WTC11 (cell line): Measurements from ENCODE around the gene CEMIP. TPM values are rescaled to one million over a fixed set of nuclear protein-coding genes. Genes with fewer than 3 reads are reported as not detected.

ENCODE experiments used
- ATAC-seq: fragments of 200-7000 bp; cut with Tn5 transposase; 2 replicates; pipeline ENCODE4 v1.10.0; 2021; ENCODE audit warnings: mild to moderate bottlenecking, moderate library complexity
- CTCF ChIA-PET: fragments of 300-600 bp; sonication (Branson Sonifier 250); formaldehyde crosslinking; loops from one replicate; lab custom pipeline; 2021; ENCODE audit warnings: antibody characterized with exemption; lab: Charles Lee
- POLR2A ChIA-PET: fragments of 350-600 bp; sonication (Branson Sonifier 250); formaldehyde crosslinking; loops from one replicate; lab custom pipeline; 2021; ENCODE audit warnings: antibody characterized with exemption; lab: Charles Lee
- DNase-seq: peaks from one replicate; pipeline ENCODE4 v3.0.0; 2021; ENCODE audit warnings: low spot score
- H3K27ac Mint-ChIP-seq: 2 replicates; pipeline ENCODE4 v1.8.0; 2021; ENCODE audit warnings: mixed read lengths
- H3K27me3 Mint-ChIP-seq: 2 replicates; pipeline ENCODE4 v1.8.0; 2021; ENCODE audit warnings: low read depth, mild to moderate bottlenecking, moderate library complexity, mixed read lengths
- H3K36me3 Mint-ChIP-seq: 2 replicates; pipeline ENCODE4 v1.8.0; 2021; ENCODE audit warnings: mixed read lengths
- H3K4me1 Mint-ChIP-seq: 2 replicates; pipeline ENCODE4 v1.8.0; 2022; ENCODE audit warnings: mixed read lengths
- H3K4me3 Mint-ChIP-seq: 2 replicates; pipeline ENCODE4 v1.8.0; 2021; ENCODE audit warnings: mild to moderate bottlenecking, moderate library complexity, mixed read lengths
- H3K9me3 Mint-ChIP-seq: 2 replicates; pipeline ENCODE4 v1.8.0; 2021; ENCODE audit warnings: mixed read lengths
- ATF3 ChIP-seq: sonication (generic); formaldehyde crosslinking; conservative IDR thresholded peaks from 2 replicates; pipeline ENCODE4 v1.8.1; 2022; ENCODE audit warnings: mild to moderate bottlenecking, missing genetic modification reagents
- FOXJ3 ChIP-seq: sonication (generic); formaldehyde crosslinking; IDR thresholded peaks from 2 replicates; pipeline ENCODE4 v1.9.0; 2021; ENCODE audit warnings: missing genetic modification reagents, mild to moderate bottlenecking, borderline replicate concordance
- FOXK1 ChIP-seq: sonication (generic); formaldehyde crosslinking; IDR thresholded peaks from 2 replicates; pipeline ENCODE4 v1.8.0; 2022; ENCODE audit warnings: mild to moderate bottlenecking, moderate library complexity, missing genetic modification reagents
- FOXP1 ChIP-seq: sonication (generic); formaldehyde crosslinking; IDR thresholded peaks from 2 replicates; pipeline ENCODE4 v1.8.0; 2022; ENCODE audit warnings: missing genetic modification reagents, mild to moderate bottlenecking, moderate library complexity, borderline replicate concordance
- JAZF1 ChIP-seq: fragments of 250-450 bp; sonication (Bioruptor Pico); IDR thresholded peaks from 2 replicates; pipeline ENCODE4 v1.9.0; 2021; ENCODE audit warnings: moderate library complexity, mild to moderate bottlenecking, inconsistent platforms
- NR1H2 ChIP-seq: sonication (generic); formaldehyde crosslinking; IDR thresholded peaks from 2 replicates; pipeline ENCODE4 v1.9.0; 2021; ENCODE audit warnings: mild to moderate bottlenecking, moderate library complexity, missing genetic modification reagents
- NR2C2 ChIP-seq: sonication (generic); formaldehyde crosslinking; IDR thresholded peaks from 2 replicates; pipeline ENCODE4 v1.8.0; 2022; ENCODE audit warnings: mild to moderate bottlenecking, missing genetic modification reagents
- NR3C1 ChIP-seq: sonication (generic); formaldehyde crosslinking; conservative IDR thresholded peaks from 2 replicates; pipeline ENCODE4 v1.8.1; 2023; ENCODE audit warnings: low read depth, mild to moderate bottlenecking, missing genetic modification reagents
- PRRX2 ChIP-seq: fragments of 250-450 bp; sonication (Bioruptor Pico); IDR thresholded peaks from 2 replicates; pipeline ENCODE4 v1.8.0; 2021; ENCODE audit warnings: mild to moderate bottlenecking
- RELA ChIP-seq: sonication (generic); formaldehyde crosslinking; IDR thresholded peaks from 2 replicates; pipeline ENCODE4 v1.8.1; 2022; ENCODE audit warnings: missing genetic modification reagents, mild to moderate bottlenecking, borderline replicate concordance
- TP53 ChIP-seq: sonication (generic); formaldehyde crosslinking; IDR thresholded peaks from 2 replicates; pipeline ENCODE4 v1.8.1; 2023; ENCODE audit warnings: mild to moderate bottlenecking, missing genetic modification reagents
- USF1 ChIP-seq: sonication (generic); formaldehyde crosslinking; IDR thresholded peaks from 2 replicates; pipeline ENCODE4 v1.8.0; 2022; ENCODE audit warnings: mild to moderate bottlenecking, missing genetic modification reagents
- ZNF219 ChIP-seq: sonication (generic); formaldehyde crosslinking; IDR thresholded peaks from 2 replicates; pipeline ENCODE4 v1.8.0; 2023; ENCODE audit warnings: missing genetic modification reagents, mild to moderate bottlenecking, borderline replicate concordance
- ZNF232 ChIP-seq: sonication (generic); formaldehyde crosslinking; IDR thresholded peaks from 2 replicates; pipeline ENCODE4 v1.8.0; 2022; ENCODE audit warnings: mild to moderate bottlenecking, missing genetic modification reagents
- ZNF317 ChIP-seq: sonication (generic); formaldehyde crosslinking; IDR thresholded peaks from 2 replicates; pipeline ENCODE4 v1.8.1; 2023; ENCODE audit warnings: low read depth, mild to moderate bottlenecking, moderate library complexity, missing genetic modification reagents, borderline replicate concordance
- total RNA-seq: library from RNA; stranded (reverse); gene quantifications from 3 replicates; pipeline ENCODE4 v1.2.3, GENCODE V29; 2021
- TF ChIP-seq, protein P1 (sequence below): fragments of 250-450 bp; sonication (Bioruptor Pico); IDR thresholded peaks from 2 replicates; pipeline ENCODE4 v1.9.0; 2021; ENCODE audit warnings: mild to moderate bottlenecking
- TF ChIP-seq, protein P2 (sequence below): fragments of 250-450 bp; sonication (Bioruptor Pico); IDR thresholded peaks from 2 replicates; pipeline ENCODE4 v1.9.0; 2021; ENCODE audit warnings: mild to moderate bottlenecking, borderline replicate concordance
- TF ChIP-seq, protein P3 (sequence below): sonication (generic); formaldehyde crosslinking; IDR thresholded peaks from 2 replicates; pipeline ENCODE4 v1.8.1; 2022; ENCODE audit warnings: mild to moderate bottlenecking, missing genetic modification reagents, moderate library complexity, borderline replicate concordance

The CEMIP gene
- total RNA-seq, 1 experiment from 2014 or later = 0.87 TPM

GRCh38 chr15:80825361-80826030, 46.3 kb downstream of the CEMIP start (continued):
- TF ChIP-seq, protein P1, sequence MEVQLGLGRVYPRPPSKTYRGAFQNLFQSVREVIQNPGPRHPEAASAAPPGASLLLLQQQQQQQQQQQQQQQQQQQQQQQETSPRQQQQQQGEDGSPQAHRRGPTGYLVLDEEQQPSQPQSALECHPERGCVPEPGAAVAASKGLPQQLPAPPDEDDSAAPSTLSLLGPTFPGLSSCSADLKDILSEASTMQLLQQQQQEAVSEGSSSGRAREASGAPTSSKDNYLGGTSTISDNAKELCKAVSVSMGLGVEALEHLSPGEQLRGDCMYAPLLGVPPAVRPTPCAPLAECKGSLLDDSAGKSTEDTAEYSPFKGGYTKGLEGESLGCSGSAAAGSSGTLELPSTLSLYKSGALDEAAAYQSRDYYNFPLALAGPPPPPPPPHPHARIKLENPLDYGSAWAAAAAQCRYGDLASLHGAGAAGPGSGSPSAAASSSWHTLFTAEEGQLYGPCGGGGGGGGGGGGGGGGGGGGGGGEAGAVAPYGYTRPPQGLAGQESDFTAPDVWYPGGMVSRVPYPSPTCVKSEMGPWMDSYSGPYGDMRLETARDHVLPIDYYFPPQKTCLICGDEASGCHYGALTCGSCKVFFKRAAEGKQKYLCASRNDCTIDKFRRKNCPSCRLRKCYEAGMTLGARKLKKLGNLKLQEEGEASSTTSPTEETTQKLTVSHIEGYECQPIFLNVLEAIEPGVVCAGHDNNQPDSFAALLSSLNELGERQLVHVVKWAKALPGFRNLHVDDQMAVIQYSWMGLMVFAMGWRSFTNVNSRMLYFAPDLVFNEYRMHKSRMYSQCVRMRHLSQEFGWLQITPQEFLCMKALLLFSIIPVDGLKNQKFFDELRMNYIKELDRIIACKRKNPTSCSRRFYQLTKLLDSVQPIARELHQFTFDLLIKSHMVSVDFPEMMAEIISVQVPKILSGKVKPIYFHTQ = no peak
- TF ChIP-seq TP53 = no peak
- TF ChIP-seq, protein P2, sequence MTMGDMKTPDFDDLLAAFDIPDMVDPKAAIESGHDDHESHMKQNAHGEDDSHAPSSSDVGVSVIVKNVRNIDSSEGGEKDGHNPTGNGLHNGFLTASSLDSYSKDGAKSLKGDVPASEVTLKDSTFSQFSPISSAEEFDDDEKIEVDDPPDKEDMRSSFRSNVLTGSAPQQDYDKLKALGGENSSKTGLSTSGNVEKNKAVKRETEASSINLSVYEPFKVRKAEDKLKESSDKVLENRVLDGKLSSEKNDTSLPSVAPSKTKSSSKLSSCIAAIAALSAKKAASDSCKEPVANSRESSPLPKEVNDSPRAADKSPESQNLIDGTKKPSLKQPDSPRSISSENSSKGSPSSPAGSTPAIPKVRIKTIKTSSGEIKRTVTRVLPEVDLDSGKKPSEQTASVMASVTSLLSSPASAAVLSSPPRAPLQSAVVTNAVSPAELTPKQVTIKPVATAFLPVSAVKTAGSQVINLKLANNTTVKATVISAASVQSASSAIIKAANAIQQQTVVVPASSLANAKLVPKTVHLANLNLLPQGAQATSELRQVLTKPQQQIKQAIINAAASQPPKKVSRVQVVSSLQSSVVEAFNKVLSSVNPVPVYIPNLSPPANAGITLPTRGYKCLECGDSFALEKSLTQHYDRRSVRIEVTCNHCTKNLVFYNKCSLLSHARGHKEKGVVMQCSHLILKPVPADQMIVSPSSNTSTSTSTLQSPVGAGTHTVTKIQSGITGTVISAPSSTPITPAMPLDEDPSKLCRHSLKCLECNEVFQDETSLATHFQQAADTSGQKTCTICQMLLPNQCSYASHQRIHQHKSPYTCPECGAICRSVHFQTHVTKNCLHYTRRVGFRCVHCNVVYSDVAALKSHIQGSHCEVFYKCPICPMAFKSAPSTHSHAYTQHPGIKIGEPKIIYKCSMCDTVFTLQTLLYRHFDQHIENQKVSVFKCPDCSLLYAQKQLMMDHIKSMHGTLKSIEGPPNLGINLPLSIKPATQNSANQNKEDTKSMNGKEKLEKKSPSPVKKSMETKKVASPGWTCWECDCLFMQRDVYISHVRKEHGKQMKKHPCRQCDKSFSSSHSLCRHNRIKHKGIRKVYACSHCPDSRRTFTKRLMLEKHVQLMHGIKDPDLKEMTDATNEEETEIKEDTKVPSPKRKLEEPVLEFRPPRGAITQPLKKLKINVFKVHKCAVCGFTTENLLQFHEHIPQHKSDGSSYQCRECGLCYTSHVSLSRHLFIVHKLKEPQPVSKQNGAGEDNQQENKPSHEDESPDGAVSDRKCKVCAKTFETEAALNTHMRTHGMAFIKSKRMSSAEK (CRISPR knock-in tag) = no peak

DNA sequence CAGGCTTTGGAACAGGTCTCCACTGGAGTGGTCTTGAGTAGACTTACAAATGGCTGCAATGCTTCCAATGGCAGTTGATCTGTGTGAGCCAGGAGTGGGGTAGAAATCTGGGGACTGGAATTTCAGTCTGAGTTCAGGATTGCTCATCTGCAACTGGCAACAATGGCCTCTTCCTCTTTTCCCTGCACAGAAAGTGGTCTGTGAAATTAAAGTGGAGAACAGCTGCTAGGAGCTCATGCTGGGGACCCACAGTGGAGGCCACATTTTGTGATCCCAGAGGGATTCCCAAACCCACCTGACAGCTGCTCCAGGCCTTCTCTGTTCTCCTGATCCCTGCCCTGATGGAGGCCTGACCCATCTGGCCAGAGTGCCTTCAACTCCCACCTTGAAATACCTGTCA, 49.6 kb downstream of the CEMIP start:
- Mint-ChIP-seq H3K36me3 (no peaks in the 10 kb centered on the region), H3K27ac (no peak overlapping the region), H3K27me3 (no peaks in the 10 kb centered on the region), H3K4me3 (no peak overlapping the region), H3K4me1 (peaks cover 50% of the 10 kb centered on the region), H3K9me3 (no peaks in the 10 kb centered on the region)
- no peak for DNase-seq
- ChIA-PET CTCF (interaction anchor here (0.7 to 1.7 kb wide), 4 partner anchors 28 to 141 kb away, joined by 3 to 5 read pairs (median 3); partner anchors contain the start of gene CEMIP), POLR2A (no interaction called here)
- no peak for ATAC-seq
- no peak for TF ChIP-seq ZNF219
- no peak for TF ChIP-seq NR1H2 (CRISPR knock-in tag)
- TF ChIP-seq ATF3 = no peak
- no peak for TF ChIP-seq ZNF232 (CRISPR knock-in tag)
- TF ChIP-seq FOXP1 (CRISPR knock-in tag) = no peak
- TF ChIP-seq FOXK1 = no peak
- TF ChIP-seq, protein P3, sequence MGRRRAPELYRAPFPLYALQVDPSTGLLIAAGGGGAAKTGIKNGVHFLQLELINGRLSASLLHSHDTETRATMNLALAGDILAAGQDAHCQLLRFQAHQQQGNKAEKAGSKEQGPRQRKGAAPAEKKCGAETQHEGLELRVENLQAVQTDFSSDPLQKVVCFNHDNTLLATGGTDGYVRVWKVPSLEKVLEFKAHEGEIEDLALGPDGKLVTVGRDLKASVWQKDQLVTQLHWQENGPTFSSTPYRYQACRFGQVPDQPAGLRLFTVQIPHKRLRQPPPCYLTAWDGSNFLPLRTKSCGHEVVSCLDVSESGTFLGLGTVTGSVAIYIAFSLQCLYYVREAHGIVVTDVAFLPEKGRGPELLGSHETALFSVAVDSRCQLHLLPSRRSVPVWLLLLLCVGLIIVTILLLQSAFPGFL (CRISPR knock-in tag) = no peak
- TF ChIP-seq NR2C2 (CRISPR knock-in tag) = no peak
- no peak for TF ChIP-seq USF1 (CRISPR knock-in tag)
- TF ChIP-seq FOXJ3 (CRISPR knock-in tag) = no peak
- TF ChIP-seq JAZF1 = no peak
- TF ChIP-seq RELA (CRISPR knock-in tag) = no peak
- no peak for TF ChIP-seq PRRX2 (CRISPR knock-in tag)
- TF ChIP-seq ZNF317 (CRISPR knock-in tag) = no peak
- no peak for TF ChIP-seq NR3C1 (CRISPR knock-in tag)
